K562 (cell line): ENCODE data around the gene RO60.

Source experiments
- POLR2A ChIP-seq: fragments of 450-650 bp; conservative IDR thresholded peaks from 2 replicates; pipeline ENCODE4 v1.6.1; 2016
- TAF1 ChIP-seq: IDR thresholded peaks from 2 replicates; pipeline ENCODE4 v1.6.1; 2011; ENCODE audit warnings: mild to moderate bottlenecking, low read length, moderate library complexity; ENCODE audit not compliant: insufficient read depth, control insufficient read depth, severe bottlenecking; ENCODE audit errors: extremely low read depth
- YY1 ChIP-seq, 3 experiments: IDR thresholded peaks; 2 replicates each; pipeline ENCODE4 v1.6.1; 2011; ENCODE audit warnings: low read length in 2 of 3, mild to moderate bottlenecking in 2 of 3, moderate library complexity in 2 of 3, borderline replicate concordance in 1 of 3, control low read depth in 1 of 3, low read depth in 1 of 3; ENCODE audit not compliant: insufficient read depth in 3 of 3, insufficient replicate concordance in 2 of 3, control insufficient read depth in 1 of 3, insufficient read length in 1 of 3; ENCODE audit errors: extremely low read depth in 1 of 3
- ZSCAN32 ChIP-seq: fragments of 450-650 bp; formaldehyde crosslinking; IDR thresholded peaks from 2 replicates; pipeline ENCODE4 v1.4.0; 2020; ENCODE audit warnings: mild to moderate bottlenecking, moderate library complexity
- TF ChIP-seq, protein P1 (sequence below), 3 experiments: IDR thresholded peaks in 2 of 3; conservative IDR thresholded peaks in 1 of 3; 2 replicates each; pipeline ENCODE4 v1.5.1; 2011 to 2012; ENCODE audit warnings: low read length in 3 of 3, mild to moderate bottlenecking in 3 of 3, control low read depth in 2 of 3, improper control_type of control experiment in 1 of 3, inconsistent platforms in 1 of 3, low read depth in 1 of 3, mixed read lengths in 1 of 3, moderate library complexity in 1 of 3; ENCODE audit not compliant: insufficient read depth in 2 of 3

DNA sequence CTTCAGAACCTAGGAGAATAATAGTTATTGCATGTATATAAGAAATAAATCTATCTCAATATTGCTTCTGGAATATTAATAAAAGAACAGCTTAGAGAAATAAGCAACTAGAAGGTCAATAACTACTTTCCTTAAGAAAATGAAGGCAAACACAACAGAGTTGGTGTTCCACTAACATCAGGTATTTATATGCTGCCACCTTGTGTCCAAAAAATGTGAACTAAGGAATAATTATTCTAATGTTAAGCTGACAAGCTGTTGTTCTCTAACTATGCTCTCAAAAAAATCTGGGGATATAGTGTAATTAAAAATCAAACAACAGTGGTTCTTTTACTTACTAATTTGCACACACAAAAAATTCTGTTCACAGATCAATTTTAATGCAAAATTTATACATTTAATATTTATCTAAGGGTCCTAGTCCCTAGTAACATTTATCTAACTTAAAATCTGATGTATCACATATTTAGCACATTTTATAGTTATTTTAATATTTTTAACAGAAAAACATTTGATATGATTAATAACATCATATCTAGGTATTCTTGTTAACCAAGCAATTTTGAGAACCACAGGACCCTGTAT lies 39.9 kb upstream of the RO60 start:
- TF ChIP-seq YY1 (IDR thresholded peaks at IDR 0.05; ENCODE audit: borderline replicate concordance in 1 of 3, control insufficient read depth in 1 of 3, extremely low read depth in 1 of 3, insufficient read depth in 3 of 3, insufficient read length in 1 of 3, insufficient replicate concordance in 2 of 3, low read depth in 1 of 3, low read length in 2 of 3) (no peak), TAF1 (no peak), POLR2A (no peak), ZSCAN32 (CRISPR knock-in tag) (no peak)
- TF ChIP-seq, protein P1, sequence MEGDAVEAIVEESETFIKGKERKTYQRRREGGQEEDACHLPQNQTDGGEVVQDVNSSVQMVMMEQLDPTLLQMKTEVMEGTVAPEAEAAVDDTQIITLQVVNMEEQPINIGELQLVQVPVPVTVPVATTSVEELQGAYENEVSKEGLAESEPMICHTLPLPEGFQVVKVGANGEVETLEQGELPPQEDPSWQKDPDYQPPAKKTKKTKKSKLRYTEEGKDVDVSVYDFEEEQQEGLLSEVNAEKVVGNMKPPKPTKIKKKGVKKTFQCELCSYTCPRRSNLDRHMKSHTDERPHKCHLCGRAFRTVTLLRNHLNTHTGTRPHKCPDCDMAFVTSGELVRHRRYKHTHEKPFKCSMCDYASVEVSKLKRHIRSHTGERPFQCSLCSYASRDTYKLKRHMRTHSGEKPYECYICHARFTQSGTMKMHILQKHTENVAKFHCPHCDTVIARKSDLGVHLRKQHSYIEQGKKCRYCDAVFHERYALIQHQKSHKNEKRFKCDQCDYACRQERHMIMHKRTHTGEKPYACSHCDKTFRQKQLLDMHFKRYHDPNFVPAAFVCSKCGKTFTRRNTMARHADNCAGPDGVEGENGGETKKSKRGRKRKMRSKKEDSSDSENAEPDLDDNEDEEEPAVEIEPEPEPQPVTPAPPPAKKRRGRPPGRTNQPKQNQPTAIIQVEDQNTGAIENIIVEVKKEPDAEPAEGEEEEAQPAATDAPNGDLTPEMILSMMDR (IDR thresholded peaks at IDR 0.05 in 2 of 3, conservative IDR thresholded peaks at IDR 0.05 in 1 of 3; ENCODE audit: insufficient read depth in 2 of 3, low read depth in 1 of 3, low read length in 3 of 3) = peak in 1 of 3 experiments; percentile 69; a peak in 2 of 6 replicates
